Thyroid gland (tissue), 4 donors: ENCODE results near the gene MYADM.

Source experiments
- POLR2A ChIP-seq, 2 donors: fragments of 450-650 bp; IDR thresholded peaks; one replicate each; pipeline ENCODE4 v1.6.1; 2017; ENCODE audit warnings: antibody characterized with exemption in 2 of 2, mild to moderate bottlenecking in 2 of 2, moderate library complexity in 1 of 2
- TF ChIP-seq, protein P1 (sequence below), 6 experiments: fragments of 200-600 bp in 3 of 6; fragments of 450-650 bp in 3 of 6; sonication (generic) in 3 of 6; IDR thresholded peaks; one replicate each; pipeline ENCODE4 v1.5.1; 2016 to 2019; ENCODE audit warnings: antibody characterized with exemption in 6 of 6, mild to moderate bottlenecking in 2 of 6, inconsistent platforms in 1 of 6, moderate library complexity in 1 of 6

DNA sequence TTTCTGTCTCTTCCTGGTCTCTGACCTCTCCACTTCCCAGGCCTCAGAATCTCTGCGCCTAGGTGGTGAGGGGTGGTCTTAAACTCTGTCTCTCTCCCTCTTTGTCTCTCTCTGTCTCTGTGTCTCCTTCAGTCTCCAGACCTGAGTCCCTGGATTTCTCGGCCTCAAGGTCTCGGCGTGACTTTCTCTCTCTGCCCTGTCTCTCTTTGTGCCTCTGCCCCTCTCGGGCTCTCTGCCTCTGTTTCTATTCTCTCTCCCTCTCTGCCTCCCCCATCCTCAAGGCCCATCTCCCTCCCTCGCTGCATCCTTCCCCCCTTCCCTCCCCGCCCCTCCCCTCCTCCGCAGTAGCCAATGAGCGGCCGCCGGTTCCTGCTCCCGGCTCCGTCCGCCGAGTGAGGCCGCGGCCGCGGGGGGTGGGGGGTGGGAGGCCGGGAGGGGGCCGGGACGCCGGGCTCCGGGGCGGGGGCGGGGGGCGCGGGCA lies 41.3 kb downstream of the MYADM start, which contains the start of gene CACNG7:
- TF ChIP-seq, protein P1, sequence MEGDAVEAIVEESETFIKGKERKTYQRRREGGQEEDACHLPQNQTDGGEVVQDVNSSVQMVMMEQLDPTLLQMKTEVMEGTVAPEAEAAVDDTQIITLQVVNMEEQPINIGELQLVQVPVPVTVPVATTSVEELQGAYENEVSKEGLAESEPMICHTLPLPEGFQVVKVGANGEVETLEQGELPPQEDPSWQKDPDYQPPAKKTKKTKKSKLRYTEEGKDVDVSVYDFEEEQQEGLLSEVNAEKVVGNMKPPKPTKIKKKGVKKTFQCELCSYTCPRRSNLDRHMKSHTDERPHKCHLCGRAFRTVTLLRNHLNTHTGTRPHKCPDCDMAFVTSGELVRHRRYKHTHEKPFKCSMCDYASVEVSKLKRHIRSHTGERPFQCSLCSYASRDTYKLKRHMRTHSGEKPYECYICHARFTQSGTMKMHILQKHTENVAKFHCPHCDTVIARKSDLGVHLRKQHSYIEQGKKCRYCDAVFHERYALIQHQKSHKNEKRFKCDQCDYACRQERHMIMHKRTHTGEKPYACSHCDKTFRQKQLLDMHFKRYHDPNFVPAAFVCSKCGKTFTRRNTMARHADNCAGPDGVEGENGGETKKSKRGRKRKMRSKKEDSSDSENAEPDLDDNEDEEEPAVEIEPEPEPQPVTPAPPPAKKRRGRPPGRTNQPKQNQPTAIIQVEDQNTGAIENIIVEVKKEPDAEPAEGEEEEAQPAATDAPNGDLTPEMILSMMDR (IDR thresholded peaks at IDR 0.05), result no peak
- TF ChIP-seq POLR2A (IDR thresholded peaks at IDR 0.05), result no peak
